CD4-positive, alpha-beta T cell (primary cell): ENCODE data around the gene CAGE1. TPM values are rescaled to one million over a fixed set of nuclear protein-coding genes. Genes with fewer than 3 reads are reported as not detected.

Experiments
- ATAC-seq: fragments of 200-7000 bp; cut with Tn5 transposase; one replicate; pipeline ENCODE4 v1.10.0; 2022; ENCODE audit warnings: mild to moderate bottlenecking; ENCODE audit not compliant: poor library complexity
- CTCF ChIA-PET: fragments of 350-600 bp; sonication (Branson Sonifier 250); formaldehyde crosslinking; loops from one replicate; lab custom pipeline; 2021; ENCODE audit warnings: antibody characterized with exemption, inconsistent platforms; lab: Charles Lee
- POLR2A ChIA-PET: fragments of 350-600 bp; sonication (Branson Sonifier 250); formaldehyde crosslinking; loops from one replicate; lab custom pipeline; 2021; ENCODE audit warnings: antibody characterized with exemption, inconsistent platforms; lab: Charles Lee
- DNase-seq, 14 experiments: peaks; one replicate each; pipeline ENCODE4 v3.0.0-alpha.2; 2013 to 2020; ENCODE audit warnings: mixed read lengths in 2 of 14
- H3K27ac ChIP-seq, 2 donors: one replicate each; pipeline versions ENCODE4 v1.5.1 to v1.7.0; 2013; ENCODE audit warnings: low read length in 2 of 2, low read depth in 1 of 2, mild to moderate bottlenecking in 1 of 2
- H3K27me3 ChIP-seq, 2 experiments: 1 replicate in 1 of 2; 2 replicates in 1 of 2; pipeline versions ENCODE4 v1.6.1 to v1.7.0; 2013; ENCODE audit warnings: low read length in 2 of 2, control low read depth in 1 of 2, mild to moderate bottlenecking in 1 of 2, moderate library complexity in 1 of 2; ENCODE audit not compliant: insufficient read depth in 2 of 2, control insufficient read depth in 1 of 2
- H3K36me3 ChIP-seq: one replicate; pipeline ENCODE4 v1.6.1; 2013; ENCODE audit warnings: low read length, control low read depth; ENCODE audit not compliant: insufficient read depth
- H3K4me1 ChIP-seq: one replicate; pipeline ENCODE4 v1.6.1; 2013; ENCODE audit warnings: low read length, control low read depth; ENCODE audit not compliant: insufficient read depth
- H3K4me3 ChIP-seq: one replicate; pipeline ENCODE4 v1.5.1; 2013; ENCODE audit warnings: mild to moderate bottlenecking, low read length, moderate library complexity
- H3K9me3 ChIP-seq, 2 experiments: 1 replicate in 1 of 2; 2 replicates in 1 of 2; pipeline versions ENCODE4 v1.6.1 to v1.7.0; 2013; ENCODE audit warnings: low read length in 2 of 2, mild to moderate bottlenecking in 2 of 2, control low read depth in 1 of 2, moderate library complexity in 1 of 2; ENCODE audit not compliant: control insufficient read depth in 1 of 2, insufficient read depth in 1 of 2
- H3K27ac Mint-ChIP-seq: one replicate; pipeline ENCODE4 v1.8.0; 2020; ENCODE audit warnings: mixed read lengths
- H3K27me3 Mint-ChIP-seq: one replicate; pipeline ENCODE4 v1.8.0; 2021; ENCODE audit warnings: mixed read lengths
- H3K36me3 Mint-ChIP-seq: one replicate; pipeline ENCODE4 v1.8.0; 2021; ENCODE audit warnings: low read depth, mixed read lengths
- H3K4me1 Mint-ChIP-seq: one replicate; pipeline ENCODE4 v1.8.0; 2021; ENCODE audit warnings: low read depth, mixed read lengths
- H3K4me3 Mint-ChIP-seq: one replicate; pipeline ENCODE4 v1.8.0; 2020; ENCODE audit warnings: mild to moderate bottlenecking, mixed read lengths
- H3K9me3 Mint-ChIP-seq: one replicate; pipeline ENCODE4 v1.8.0; 2020; ENCODE audit warnings: mixed read lengths
- intact Hi-C, 2 experiments: fragments of 100-400 bp; cut with DNase I in 1 of 2; cut with micrococcal nuclease in 1 of 2; formaldehyde crosslinking; loops; one replicate each; pipeline versions ENCODE4 v1.15.1 to v1.9.0; 2023 to 2025; cut with DNase I, micrococcal nuclease
- total RNA-seq, 174 experiments: library from RNA in 2 of 174; stranded (reverse) in 2 of 174; gene quantifications; one replicate each; pipeline ENCODE4 v1.2.3 and lab custom pipeline; 2021 to 2026
- TF ChIP-seq, protein P1 (sequence below): fragments of 200-600 bp; IDR thresholded peaks from one replicate; pipeline ENCODE4 v1.8.0; 2022; ENCODE audit warnings: antibody characterized with exemption, mild to moderate bottlenecking

The CAGE1 gene
- total RNA-seq, 2 experiments from 2014 or later: 0.38 to 0.39 TPM

DNA sequence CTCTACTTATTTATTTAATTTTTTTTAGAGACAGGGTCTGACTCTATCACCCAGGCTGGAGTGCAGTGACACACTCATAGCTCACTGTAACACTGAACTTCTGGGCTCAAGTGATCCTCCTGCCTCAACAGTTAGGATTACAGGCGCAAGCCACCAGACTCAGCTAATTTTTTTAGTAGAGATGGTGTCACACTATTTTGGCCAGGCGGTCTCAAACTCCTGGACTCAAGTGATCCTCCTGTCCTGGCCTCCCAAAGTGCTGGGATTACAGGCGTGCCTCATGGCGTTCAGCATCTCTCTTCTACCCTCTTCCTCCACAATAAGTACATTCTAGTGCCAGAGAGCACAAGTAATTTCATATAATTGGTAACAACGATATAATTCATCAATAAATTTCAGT, 82.0 kb downstream of the CAGE1 start:
- Mint-ChIP-seq H3K36me3 (peaks cover 76% of the 10 kb centered on the region), H3K27ac (peak overlapping the region; percentile 57), H3K27me3 (no peaks in the 10 kb centered on the region), H3K9me3 (no peaks in the 10 kb centered on the region), H3K4me3 (peak overlapping the region; percentile 5), H3K4me1 (peaks cover 60% of the 10 kb centered on the region)
- Histone ChIP-seq H3K36me3 (peaks cover 68% of the 10 kb centered on the region), H3K27me3 (no peaks in the 10 kb centered on the region), H3K9me3 (no peaks in the 10 kb centered on the region), H3K4me3 (no peak overlapping the region), H3K27ac (no peak overlapping the region), H3K4me1 (peaks cover 12% of the 10 kb centered on the region)
- intact Hi-C loops: no loop called here
- ATAC-seq (no peak), DNase-seq (no peak)
- CTCF ChIA-PET: no interaction called here
- POLR2A ChIA-PET: no interaction called here
- TF ChIP-seq, protein P1, sequence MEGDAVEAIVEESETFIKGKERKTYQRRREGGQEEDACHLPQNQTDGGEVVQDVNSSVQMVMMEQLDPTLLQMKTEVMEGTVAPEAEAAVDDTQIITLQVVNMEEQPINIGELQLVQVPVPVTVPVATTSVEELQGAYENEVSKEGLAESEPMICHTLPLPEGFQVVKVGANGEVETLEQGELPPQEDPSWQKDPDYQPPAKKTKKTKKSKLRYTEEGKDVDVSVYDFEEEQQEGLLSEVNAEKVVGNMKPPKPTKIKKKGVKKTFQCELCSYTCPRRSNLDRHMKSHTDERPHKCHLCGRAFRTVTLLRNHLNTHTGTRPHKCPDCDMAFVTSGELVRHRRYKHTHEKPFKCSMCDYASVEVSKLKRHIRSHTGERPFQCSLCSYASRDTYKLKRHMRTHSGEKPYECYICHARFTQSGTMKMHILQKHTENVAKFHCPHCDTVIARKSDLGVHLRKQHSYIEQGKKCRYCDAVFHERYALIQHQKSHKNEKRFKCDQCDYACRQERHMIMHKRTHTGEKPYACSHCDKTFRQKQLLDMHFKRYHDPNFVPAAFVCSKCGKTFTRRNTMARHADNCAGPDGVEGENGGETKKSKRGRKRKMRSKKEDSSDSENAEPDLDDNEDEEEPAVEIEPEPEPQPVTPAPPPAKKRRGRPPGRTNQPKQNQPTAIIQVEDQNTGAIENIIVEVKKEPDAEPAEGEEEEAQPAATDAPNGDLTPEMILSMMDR: no peak

DNA sequence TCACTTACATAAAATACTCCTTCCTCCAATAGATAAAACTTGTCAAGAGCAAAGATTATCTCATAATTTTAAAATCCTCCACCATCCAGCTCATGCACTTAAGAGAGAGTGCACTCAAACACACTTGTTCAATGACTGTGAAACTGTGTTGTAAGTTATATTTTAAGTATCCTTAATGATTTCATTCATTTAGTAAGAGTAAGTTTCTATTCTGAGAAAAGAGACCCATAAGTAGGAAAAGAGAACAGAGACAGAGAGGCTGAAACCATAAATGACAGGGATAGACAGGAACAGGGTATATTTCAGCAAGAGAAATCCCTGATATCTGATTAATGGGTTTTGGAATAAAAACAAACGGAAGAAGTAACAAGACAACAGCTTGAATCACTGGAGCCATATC, 84.7 kb downstream of the CAGE1 start:
- no peak for ATAC-seq
- H3K36me3 ChIP-seq: peaks cover 92% of the 10 kb centered on the region
- H3K9me3 Mint-ChIP-seq: no peaks in the 10 kb centered on the region

DNA sequence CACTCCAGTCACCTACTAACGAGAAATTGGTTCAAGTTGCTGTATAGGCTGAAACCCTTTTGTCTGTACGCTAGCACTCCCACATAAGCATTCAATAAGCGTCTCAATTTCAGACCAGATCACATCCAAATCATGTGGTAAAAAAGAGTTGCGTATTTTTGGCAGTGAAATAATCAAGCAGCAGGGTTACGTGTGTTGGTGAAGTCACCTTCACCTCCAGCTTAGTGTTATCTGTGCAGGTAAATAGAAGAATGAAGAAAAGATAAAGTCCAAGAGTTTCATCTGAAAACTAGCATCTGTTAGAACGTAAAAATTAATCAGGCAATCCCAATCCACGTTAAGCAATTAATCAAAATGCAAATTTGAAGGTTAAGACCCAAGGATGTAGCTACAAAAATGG, 87.8 kb downstream of the CAGE1 start:
- Mint-ChIP-seq H3K27ac (no peak overlapping the region), H3K4me3 (no peak overlapping the region), H3K36me3 (peaks cover 93% of the 10 kb centered on the region), H3K9me3 (no peaks in the 10 kb centered on the region), H3K27me3 (no peaks in the 10 kb centered on the region), H3K4me1 (peaks cover 29% of the 10 kb centered on the region)
- Histone ChIP-seq H3K36me3 (peaks cover 94% of the 10 kb centered on the region), H3K27ac (no peak overlapping the region), H3K4me1 (no peaks in the 10 kb centered on the region), H3K4me3 (no peak overlapping the region), H3K9me3 (no peaks in the 10 kb centered on the region), H3K27me3 (no peaks in the 10 kb centered on the region)
- no peak for DNase-seq
- TF ChIP-seq, protein P1: no peak
- CTCF ChIA-PET: no interaction called here
- intact Hi-C loops: no loop called here
- POLR2A ChIA-PET: no interaction called here
- no peak for ATAC-seq

More for the DNA sequence above, 84.7 kb downstream of the CAGE1 start:
- intact Hi-C loops: no loop called here
- Histone ChIP-seq H3K4me1 (peaks cover 5% of the 10 kb centered on the region), H3K4me3 (no peak overlapping the region), H3K9me3 (no peaks in the 10 kb centered on the region), H3K27me3 (no peaks in the 10 kb centered on the region), H3K27ac (no peak overlapping the region)
- peaks cover 96% of the 10 kb centered on the region for H3K36me3 Mint-ChIP-seq
- TF ChIP-seq, protein P1: no peak
- H3K27me3 Mint-ChIP-seq: no peaks in the 10 kb centered on the region
- no peak overlapping the region for H3K4me3 Mint-ChIP-seq
- peaks cover 58% of the 10 kb centered on the region for H3K4me1 Mint-ChIP-seq
- POLR2A ChIA-PET: no interaction called here
- CTCF ChIA-PET: no interaction called here
- H3K27ac Mint-ChIP-seq: peak overlapping the region; percentile 59
- DNase-seq: no peak
